Activated T-helper 1 cell treated with Interleukin-2 at 50 U/mL for 16 hours (primary cell): ENCODE results near the gene ADGRA1.
"Not testable (repeated sequence)": the region's sequence is repeated elsewhere in the genome, so short reads cannot be mapped to it uniquely, and the experiment has no call there.

Experiments
- DNase-seq: peaks from one replicate; pipeline ENCODE4 v3.0.0-alpha.2; 2020; ENCODE audit warnings: low read depth

Gene ADGRA1

GRCh38 chr10:133096616-133097269, 9.0 kb downstream of the ADGRA1 start:
- DNase-seq: no peak

GRCh38 chr10:133097418-133097817, 9.7 kb downstream of the ADGRA1 start:
- DNase-seq: no peak

GRCh38 chr10:133097961-133098360, 10.2 kb downstream of the ADGRA1 start:
- no peak for DNase-seq

- DNase-seq: no peak
These were observed 10.9 kb downstream of the ADGRA1 start for GRCh38 chr10:133098426-133099124.

GRCh38 chr10:133099571-133099970, 11.8 kb downstream of the ADGRA1 start:
- no peak for DNase-seq

- DNase-seq: no peak
These were observed 12.5 kb downstream of the ADGRA1 start for GRCh38 chr10:133100186-133100585.

- DNase-seq: no peak
These were observed 13.1 kb downstream of the ADGRA1 start for GRCh38 chr10:133100706-133101415.

- DNase-seq: no peak
These were observed 13.7 kb downstream of the ADGRA1 start for GRCh38 chr10:133101416-133101810.

GRCh38 chr10:133102415-133103095, 14.8 kb downstream of the ADGRA1 start:
- DNase-seq: no peak

GRCh38 chr10:133103311-133103910, 15.7 kb downstream of the ADGRA1 start:
- no peak for DNase-seq

GRCh38 chr10:133104068-133104962, 16.6 kb downstream of the ADGRA1 start:
- no peak for DNase-seq

- DNase-seq: no peak
These were observed 17.4 kb downstream of the ADGRA1 start for GRCh38 chr10:133104963-133105640.

GRCh38 chr10:133105686-133106390, 18.1 kb downstream of the ADGRA1 start:
- DNase-seq: no peak

GRCh38 chr10:133106516-133106915, 18.8 kb downstream of the ADGRA1 start:
- DNase-seq: no peak

GRCh38 chr10:133107442-133107841, 19.7 kb downstream of the ADGRA1 start:
- no peak for DNase-seq

- no peak for DNase-seq
These were observed 22.0 kb downstream of the ADGRA1 start for GRCh38 chr10:133109711-133110110.

GRCh38 chr10:133110133-133110532, 22.4 kb downstream of the ADGRA1 start:
- DNase-seq: no peak

- DNase-seq: no peak
These were observed 23.0 kb downstream of the ADGRA1 start for GRCh38 chr10:133110609-133111275.

- not testable (repeated sequence) for DNase-seq
These were observed 23.9 kb downstream of the ADGRA1 start for GRCh38 chr10:133111640-133112039.
